SU-DHL-6 (cell line): Measurements from ENCODE around the gene PLK2.

Experiments
- H2AFZ ChIP-seq: fragments of 200-600 bp; sonication (generic); 2 replicates; pipeline ENCODE4 v1.6.1; 2014; ENCODE audit warnings: low read depth, mild to moderate bottlenecking, moderate library complexity, mixed read lengths, antibody characterized with exemption, low read length; ENCODE audit not compliant: severe bottlenecking
- H3F3A ChIP-seq: fragments of 200-600 bp; shearing (Covaris generic); 2 replicates; pipeline ENCODE4 v1.6.0; 2016; ENCODE audit warnings: antibody characterized with exemption, mild to moderate bottlenecking; ENCODE audit not compliant: insufficient read depth
- H3K27ac ChIP-seq: fragments of 200-600 bp; sonication (generic); 2 replicates; pipeline ENCODE4 v1.5.1; 2016; ENCODE audit warnings: low read depth, mild to moderate bottlenecking, low read length, moderate library complexity, mixed read lengths
- H3K27me3 ChIP-seq: fragments of 200-600 bp; sonication (generic), shearing (Covaris generic); 2 replicates; pipeline ENCODE4 v1.6.0; 2014; ENCODE audit warnings: mild to moderate bottlenecking, low read length
- H3K36me3 ChIP-seq: fragments of 200-600 bp; sonication (generic); 2 replicates; pipeline ENCODE4 v1.6.1; 2014; ENCODE audit warnings: mild to moderate bottlenecking, low read length, mixed read lengths
- H3K4me2 ChIP-seq: fragments of 300-600, 200-600 bp; shearing (Covaris generic), sonication (generic); 2 replicates; pipeline ENCODE4 v1.6.0; 2014; ENCODE audit warnings: low read length, low read depth, mild to moderate bottlenecking; ENCODE audit not compliant: poor library complexity, severe bottlenecking
- H3K4me3 ChIP-seq: fragments of 200-600 bp; sonication (generic); 2 replicates; pipeline ENCODE4 v1.5.1; 2014; ENCODE audit warnings: antibody characterized with exemption, low read length, mild to moderate bottlenecking, mixed read lengths; ENCODE audit not compliant: insufficient read depth, poor library complexity, severe bottlenecking
- H3K79me2 ChIP-seq: fragments of 200-600 bp; sonication (generic); 2 replicates; pipeline ENCODE4 v1.6.1; 2014; ENCODE audit warnings: mild to moderate bottlenecking, low read length, moderate library complexity; ENCODE audit not compliant: insufficient read depth
- H3K9ac ChIP-seq: fragments of 200-600 bp; sonication (generic); 2 replicates; pipeline ENCODE4 v1.7.0; 2014; ENCODE audit warnings: mild to moderate bottlenecking, low read length
- H3K9me2 ChIP-seq: fragments of 200-600 bp; sonication (generic); replicated peaks from 2 replicates; pipeline ENCODE4 v1.6.1; 2014; ENCODE audit warnings: low read length; ENCODE audit not compliant: insufficient read depth
- H3K9me3 ChIP-seq: fragments of 200-600 bp; sonication (generic); 2 replicates; pipeline ENCODE4 v1.6.1; 2014; ENCODE audit warnings: low read length, mixed read lengths; ENCODE audit not compliant: insufficient read depth
- H4K20me1 ChIP-seq: fragments of 200-600 bp; sonication (generic); 2 replicates; pipeline ENCODE4 v1.6.1; 2014; ENCODE audit warnings: low read depth, mild to moderate bottlenecking, antibody characterized with exemption, low read length, moderate library complexity, mixed read lengths
- CTCF ChIP-seq: fragments of 200-600 bp; sonication (generic); IDR thresholded peaks from one replicate; pipeline ENCODE4 v1.5.1; 2017; ENCODE audit warnings: antibody characterized with exemption, mild to moderate bottlenecking, low read length, moderate library complexity; ENCODE audit not compliant: insufficient read depth, poor library complexity, severe bottlenecking
- EZH2phosphoT487 ChIP-seq: fragments of 200-600 bp; sonication (generic), shearing (Covaris generic); conservative IDR thresholded peaks from 2 replicates; pipeline ENCODE4 v1.6.1; 2018; ENCODE audit warnings: mild to moderate bottlenecking, antibody characterized with exemption, low read length, moderate library complexity, mixed read lengths

The PLK2 gene

GRCh38 chr5:58501778-58502417, 42.0 kb upstream of the PLK2 start:
- Histone ChIP-seq H4K20me1 (no peaks in the 10 kb centered on the region), H3K9me3 (no peaks in the 10 kb centered on the region), H3F3A (no peaks in the 10 kb centered on the region), H3K36me3 (no peaks in the 10 kb centered on the region), H3K9ac (no peak overlapping the region), H3K4me3 (no peak overlapping the region), H3K27ac (no peak overlapping the region), H3K4me2 (no peak overlapping the region), H3K9me2 (no peaks in the 10 kb centered on the region), H3K27me3 (no peaks in the 10 kb centered on the region), H2AFZ (no peak overlapping the region), H3K79me2 (no peaks in the 10 kb centered on the region)
- TF ChIP-seq EZH2phosphoT487 (no peak), CTCF (no peak)

GRCh38 chr5:58499941-58500340, 40.1 kb upstream of the PLK2 start:
- Histone ChIP-seq H2AFZ (no peak overlapping the region), H3K27me3 (no peaks in the 10 kb centered on the region), H4K20me1 (no peaks in the 10 kb centered on the region), H3K9ac (no peak overlapping the region), H3F3A (no peaks in the 10 kb centered on the region), H3K4me3 (no peak overlapping the region), H3K9me2 (no peaks in the 10 kb centered on the region), H3K27ac (no peak overlapping the region), H3K36me3 (no peaks in the 10 kb centered on the region), H3K4me2 (no peak overlapping the region), H3K9me3 (no peaks in the 10 kb centered on the region), H3K79me2 (no peaks in the 10 kb centered on the region)
- no peak for TF ChIP-seq EZH2phosphoT487
- no peak for TF ChIP-seq CTCF

GRCh38 chr5:58499231-58499630, 39.3 kb upstream of the PLK2 start:
- no peaks in the 10 kb centered on the region for H3K9me3 ChIP-seq
- H3K36me3 ChIP-seq: no peaks in the 10 kb centered on the region
- no peak overlapping the region for H3K9ac ChIP-seq
- no peaks in the 10 kb centered on the region for H3K79me2 ChIP-seq
- no peaks in the 10 kb centered on the region for H3F3A ChIP-seq
- no peak for TF ChIP-seq EZH2phosphoT487
- H3K9me2 ChIP-seq: no peaks in the 10 kb centered on the region
- no peaks in the 10 kb centered on the region for H4K20me1 ChIP-seq
- H3K27me3 ChIP-seq: no peaks in the 10 kb centered on the region
- H3K4me2 ChIP-seq: no peak overlapping the region
- H2AFZ ChIP-seq: no peak overlapping the region
- H3K27ac ChIP-seq: no peak overlapping the region
- H3K4me3 ChIP-seq: no peak overlapping the region

GRCh38 chr5:58498340-58498942, 38.6 kb upstream of the PLK2 start:
- Histone ChIP-seq H4K20me1 (no peaks in the 10 kb centered on the region), H2AFZ (no peak overlapping the region), H3F3A (no peaks in the 10 kb centered on the region), H3K27ac (no peak overlapping the region), H3K27me3 (no peaks in the 10 kb centered on the region), H3K9ac (no peak overlapping the region), H3K9me3 (no peaks in the 10 kb centered on the region), H3K9me2 (no peaks in the 10 kb centered on the region), H3K4me3 (no peak overlapping the region), H3K79me2 (no peaks in the 10 kb centered on the region), H3K4me2 (no peak overlapping the region), H3K36me3 (no peaks in the 10 kb centered on the region)
- no peak for TF ChIP-seq CTCF
